Esophagus squamous epithelium (tissue), 5 donors: ENCODE results near the gene KMT2C. TPM values are rescaled to one million over a fixed set of nuclear protein-coding genes. Genes with fewer than 3 reads are reported as not detected.

Source experiments
- DNase-seq: peaks from one replicate; lab custom pipeline; 2025; lab: John Stamatoyannopoulos, UW
- H3K27ac ChIP-seq, 4 donors: fragments of 200-600 bp; sonication (generic); one replicate each; pipeline ENCODE4 v1.5.1; 2016 to 2019; ENCODE audit warnings: mild to moderate bottlenecking in 1 of 4
- H3K27me3 ChIP-seq, 4 donors: fragments of 200-600 bp; sonication (generic); 1 replicate in 3 of 4; 2 replicates in 1 of 4; pipeline versions ENCODE4 v1.5.1 to v1.6.0; 2017 to 2021; ENCODE audit warnings: antibody characterized with exemption in 1 of 4
- H3K36me3 ChIP-seq, 3 donors: fragments of 200-600 bp; sonication (generic); one replicate each; pipeline ENCODE4 v1.5.1; 2016 to 2019
- H3K4me1 ChIP-seq, 3 donors: fragments of 200-600 bp; sonication (generic); one replicate each; pipeline ENCODE4 v1.5.1; 2017 to 2019
- H3K4me3 ChIP-seq, 4 donors: fragments of 200-600 bp; sonication (generic); 1 replicate in 3 of 4; 2 replicates in 1 of 4; pipeline ENCODE4 v1.5.1; 2016 to 2019; ENCODE audit warnings: mild to moderate bottlenecking in 2 of 4, moderate library complexity in 1 of 4
- H3K9me3 ChIP-seq, 3 donors: fragments of 200-600 bp; sonication (generic); one replicate each; pipeline ENCODE4 v1.5.1; 2016 to 2019
- POLR2A ChIP-seq, 4 donors: fragments of 450-650 bp; IDR thresholded peaks; one replicate each; pipeline ENCODE4 v1.6.1; 2017; ENCODE audit warnings: antibody characterized with exemption in 4 of 4, mild to moderate bottlenecking in 4 of 4, moderate library complexity in 3 of 4
- WGBS, 2 donors: methylation state at CpG; one replicate each; pipeline ENCODE4 v1.1.5; 2018; 5-methylcytosine and 5-hydroxymethylcytosine counted together
- intact Hi-C: fragments of 100-400 bp; cut with DNase I; formaldehyde crosslinking; loops from one replicate; pipeline ENCODE4 v1.15.0; 2022
- small RNA-seq, 4 donors: library from RNA; depleted of rRNA; stranded (forward); fragments of <200 nt; gene quantifications; one replicate each; pipeline ENCODE3, GENCODE V24; 2016
- total RNA-seq, 4 donors: library from RNA; depleted of rRNA; stranded (reverse); fragments of >200 nt; gene quantifications; one replicate each; pipeline ENCODE4 v1.1.0, GENCODE V29; 2016
- TF ChIP-seq, protein P1 (sequence below), 6 experiments: fragments of 450-650 bp in 4 of 6; fragments of 200-600 bp in 2 of 6; sonication (generic) in 2 of 6; IDR thresholded peaks; one replicate each; pipeline ENCODE4 v1.5.1; 2016 to 2019; ENCODE audit warnings: antibody characterized with exemption in 6 of 6, mild to moderate bottlenecking in 4 of 6, moderate library complexity in 4 of 6
- donor health status: DM: yes; HTN: yes; CAD: no.

KMT2C gene
- total RNA-seq, 4 donors from 2014 or later, result 25.1 to 64.7 (median 43.4) TPM

DNA sequence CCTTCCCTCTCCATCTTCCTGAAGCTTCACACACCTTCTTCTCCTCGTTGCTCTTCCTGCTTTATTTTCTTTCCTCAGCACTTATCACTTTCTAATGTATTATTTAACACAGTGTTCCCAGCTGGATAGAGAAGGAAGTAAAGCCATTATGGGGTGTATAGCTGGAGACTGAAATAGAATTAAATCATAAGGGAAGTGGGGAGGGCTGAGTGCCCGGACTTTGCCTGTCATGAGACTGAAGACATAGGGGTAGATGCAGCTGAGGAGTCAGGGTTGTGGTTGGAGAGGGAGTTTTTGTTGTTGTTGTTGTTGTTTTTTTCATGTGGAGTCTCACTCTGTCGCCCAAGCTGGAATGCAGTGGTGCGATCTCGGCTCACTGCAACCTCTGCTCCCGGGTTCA, 345.1 kb downstream of the KMT2C start:
- intact Hi-C loops, result no loop called here
- Histone ChIP-seq H3K27ac (no peak overlapping the region), H3K27me3 (no peaks in the 10 kb centered on the region), H3K4me1 (no peaks in the 10 kb centered on the region), H3K9me3 (peaks cover 0 to 15% (median 8%) of the 10 kb centered on the region in 3 donors), H3K4me3 (no peak overlapping the region), H3K36me3 (peaks cover 0 to 7% (median 0%) of the 10 kb centered on the region in 3 donors)
- 84 to 94% methylated on average over 6 of the region's 6 CpGs for WGBS, 2 donors
- DNase-seq, result no peak
- TF ChIP-seq, protein P1, sequence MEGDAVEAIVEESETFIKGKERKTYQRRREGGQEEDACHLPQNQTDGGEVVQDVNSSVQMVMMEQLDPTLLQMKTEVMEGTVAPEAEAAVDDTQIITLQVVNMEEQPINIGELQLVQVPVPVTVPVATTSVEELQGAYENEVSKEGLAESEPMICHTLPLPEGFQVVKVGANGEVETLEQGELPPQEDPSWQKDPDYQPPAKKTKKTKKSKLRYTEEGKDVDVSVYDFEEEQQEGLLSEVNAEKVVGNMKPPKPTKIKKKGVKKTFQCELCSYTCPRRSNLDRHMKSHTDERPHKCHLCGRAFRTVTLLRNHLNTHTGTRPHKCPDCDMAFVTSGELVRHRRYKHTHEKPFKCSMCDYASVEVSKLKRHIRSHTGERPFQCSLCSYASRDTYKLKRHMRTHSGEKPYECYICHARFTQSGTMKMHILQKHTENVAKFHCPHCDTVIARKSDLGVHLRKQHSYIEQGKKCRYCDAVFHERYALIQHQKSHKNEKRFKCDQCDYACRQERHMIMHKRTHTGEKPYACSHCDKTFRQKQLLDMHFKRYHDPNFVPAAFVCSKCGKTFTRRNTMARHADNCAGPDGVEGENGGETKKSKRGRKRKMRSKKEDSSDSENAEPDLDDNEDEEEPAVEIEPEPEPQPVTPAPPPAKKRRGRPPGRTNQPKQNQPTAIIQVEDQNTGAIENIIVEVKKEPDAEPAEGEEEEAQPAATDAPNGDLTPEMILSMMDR (IDR thresholded peaks at IDR 0.05), result no peak
- no peak for TF ChIP-seq POLR2A (IDR thresholded peaks at IDR 0.05)

DNA sequence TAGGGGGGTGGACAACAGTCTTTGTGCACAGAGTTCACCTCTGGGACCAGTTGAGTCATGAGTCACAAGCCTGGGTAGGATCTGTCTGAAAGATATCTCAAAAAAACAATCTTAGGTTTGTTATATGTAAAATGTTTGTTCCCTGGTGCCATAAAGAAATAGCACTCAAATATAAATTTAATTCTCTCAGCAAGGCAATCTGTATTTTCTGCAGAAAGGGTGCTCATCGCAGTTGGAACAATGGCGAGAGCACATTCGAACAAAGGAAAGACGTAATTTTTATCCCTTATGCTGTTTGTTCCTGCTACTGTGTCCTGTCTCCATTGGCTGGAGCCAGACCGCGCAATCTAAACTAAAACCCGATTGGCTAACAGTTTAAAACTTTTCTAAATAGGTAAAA, 346.6 kb downstream of the KMT2C start:
- Histone ChIP-seq H3K4me3 (no peak overlapping the region), H3K36me3 (peaks cover 0 to under 1% (median 0%) of the 10 kb centered on the region in 3 donors), H3K9me3 (peaks cover 0 to 15% (median 8%) of the 10 kb centered on the region in 3 donors), H3K27me3 (no peaks in the 10 kb centered on the region), H3K27ac (no peak overlapping the region), H3K4me1 (no peaks in the 10 kb centered on the region)
- TF ChIP-seq, protein P1 (IDR thresholded peaks at IDR 0.05), result no peak
- no peak for TF ChIP-seq POLR2A (IDR thresholded peaks at IDR 0.05)
- no peak for DNase-seq
- intact Hi-C loops, result no loop called here
- WGBS, 2 donors, result 96 to 97% methylated on average over 7 of the region's 7 CpGs

DNA sequence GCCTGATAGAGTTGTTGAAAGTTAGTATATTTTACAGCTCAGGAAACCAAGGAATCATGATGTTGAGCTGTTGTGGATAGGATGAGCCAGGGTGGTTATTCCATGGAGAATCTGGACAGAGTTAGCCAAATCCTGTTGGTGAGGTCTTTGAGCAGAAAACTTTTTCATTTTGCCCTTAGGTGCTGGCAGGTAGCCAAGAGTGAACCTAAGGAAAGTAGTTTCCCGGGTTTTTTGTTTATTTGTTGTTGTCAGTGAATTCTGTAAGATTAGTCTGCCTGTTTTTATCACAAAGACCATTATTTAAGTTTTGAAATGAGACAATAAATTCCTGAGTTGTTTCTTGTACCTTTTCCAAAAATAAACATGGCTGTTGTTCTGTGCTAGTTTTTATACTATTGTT, 349.3 kb downstream of the KMT2C start:
- 17 to 27% methylated on average over 1 of the region's 1 CpG for WGBS, 2 donors
- no peaks in the 10 kb centered on the region for H3K36me3 ChIP-seq
- TF ChIP-seq, protein P1 (IDR thresholded peaks at IDR 0.05), result no peak
- TF ChIP-seq POLR2A (IDR thresholded peaks at IDR 0.05), result no peak
- DNase-seq, result no peak
- peaks cover 0 to 23% (median 0%) of the 10 kb centered on the region in 3 donors for H3K4me1 ChIP-seq
- no peak overlapping the region for H3K27ac ChIP-seq
- no peak overlapping the region for H3K4me3 ChIP-seq
- H3K27me3 ChIP-seq, result no peaks in the 10 kb centered on the region
- intact Hi-C loops, result no loop called here
- peaks cover 0 to 15% (median 8%) of the 10 kb centered on the region in 3 donors for H3K9me3 ChIP-seq

DNA sequence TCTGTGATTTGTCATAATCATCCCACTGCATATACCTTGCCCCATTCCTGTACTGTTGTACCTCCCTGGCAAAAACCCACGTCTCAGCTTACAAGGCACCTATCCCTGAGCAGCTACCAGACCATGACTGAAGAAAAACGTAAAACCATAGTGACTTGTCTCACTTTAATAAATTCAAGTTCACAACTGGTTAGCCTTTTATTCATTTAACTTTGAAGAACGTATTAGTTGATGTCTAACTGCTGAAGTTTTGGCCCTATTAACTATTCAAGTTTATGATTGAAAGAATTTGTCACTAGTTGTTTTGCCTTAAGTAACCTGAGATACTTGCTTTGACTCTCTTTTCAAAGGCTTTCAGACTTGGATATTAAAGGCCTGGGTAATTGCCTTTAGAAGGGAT, 350.7 kb downstream of the KMT2C start:
- Histone ChIP-seq H3K4me1 (peaks cover 0 to 34% (median 0%) of the 10 kb centered on the region in 3 donors), H3K9me3 (peaks cover 0 to 15% (median 8%) of the 10 kb centered on the region in 3 donors), H3K27me3 (no peaks in the 10 kb centered on the region), H3K27ac (no peak overlapping the region), H3K4me3 (no peak overlapping the region), H3K36me3 (no peaks in the 10 kb centered on the region)
- WGBS, 2 donors, result 94 to 100% methylated on average over 3 of the region's 3 CpGs
- TF ChIP-seq, protein P1 (IDR thresholded peaks at IDR 0.05), result no peak
- no peak for TF ChIP-seq POLR2A (IDR thresholded peaks at IDR 0.05)
- intact Hi-C loops, result no loop called here
- DNase-seq, result no peak

Small RNAs within 50 kb of the gene (small RNA-seq; reads per million reads assigned to genes)
- gene AC104692.1 (0 reads per million in 4 donors), gene AC104692.2 (0 to 0.15 (median 0) reads per million in 4 donors), gene RF00019 (0 reads per million in 4 donors)

Other genes starting within 250 kb of the KMT2C start
- gene XRCC2, start 240.1 kb upstream of the KMT2C start, total RNA-seq, result 1 to 10 TPM; 1.5 to 5.5 (median 1.9) TPM